HUES48 (cell line): ENCODE results near the gene COL4A2.

Experiments used
- H3K27ac ChIP-seq: one replicate; pipeline ENCODE4 v1.7.0; 2013; ENCODE audit warnings: low read depth, low read length, inconsistent platforms
- H3K27me3 ChIP-seq: 2 replicates; pipeline ENCODE4 v1.6.1; 2013; ENCODE audit warnings: mild to moderate bottlenecking, low read length; ENCODE audit not compliant: control insufficient read depth, insufficient read depth
- H3K36me3 ChIP-seq: 2 replicates; pipeline ENCODE4 v1.6.1; 2013; ENCODE audit warnings: low read length; ENCODE audit not compliant: control insufficient read depth, insufficient read depth
- H3K4me1 ChIP-seq: 2 replicates; pipeline ENCODE4 v1.6.1; 2013; ENCODE audit warnings: mild to moderate bottlenecking, low read length; ENCODE audit not compliant: control insufficient read depth, insufficient read depth
- H3K4me3 ChIP-seq: 2 replicates; pipeline ENCODE4 v1.5.1; 2013; ENCODE audit warnings: mild to moderate bottlenecking, low read depth, low read length
- H3K9ac ChIP-seq: 2 replicates; pipeline ENCODE4 v1.6.1; 2013; ENCODE audit warnings: mild to moderate bottlenecking, low read depth, low read length, moderate library complexity
- H3K9me3 ChIP-seq: 2 replicates; pipeline ENCODE4 v1.6.1; 2013; ENCODE audit warnings: low read length; ENCODE audit not compliant: control insufficient read depth, insufficient read depth

The COL4A2 gene

DNA sequence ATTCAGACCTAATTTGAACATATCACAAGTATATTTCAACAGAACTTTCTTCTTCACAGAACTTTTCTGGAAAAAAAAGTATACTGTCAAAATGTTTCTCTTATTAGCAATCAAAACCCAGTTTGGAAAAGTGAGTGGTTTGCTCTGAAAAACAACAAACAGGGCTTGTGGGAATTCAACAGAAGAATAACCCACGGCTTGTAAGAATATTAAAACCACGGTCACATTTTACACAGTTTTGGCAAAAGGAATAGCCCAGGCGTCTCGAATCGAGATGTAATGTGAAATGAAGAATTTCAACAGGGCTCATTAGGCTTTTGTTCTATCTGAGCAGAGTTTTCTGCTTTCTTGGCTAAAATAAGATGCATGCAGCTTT lies 70.7 kb downstream of the COL4A2 start:
- Histone ChIP-seq H3K9ac (no peak overlapping the region), H3K27me3 (peaks cover 6% of the 10 kb centered on the region; the same call in 1 of the 2 replicates), H3K4me3 (no peak overlapping the region), H3K27ac (no peak overlapping the region), H3K36me3 (no peaks in the 10 kb centered on the region), H3K9me3 (no peaks in the 10 kb centered on the region), H3K4me1 (peaks cover 17% of the 10 kb centered on the region)

DNA sequence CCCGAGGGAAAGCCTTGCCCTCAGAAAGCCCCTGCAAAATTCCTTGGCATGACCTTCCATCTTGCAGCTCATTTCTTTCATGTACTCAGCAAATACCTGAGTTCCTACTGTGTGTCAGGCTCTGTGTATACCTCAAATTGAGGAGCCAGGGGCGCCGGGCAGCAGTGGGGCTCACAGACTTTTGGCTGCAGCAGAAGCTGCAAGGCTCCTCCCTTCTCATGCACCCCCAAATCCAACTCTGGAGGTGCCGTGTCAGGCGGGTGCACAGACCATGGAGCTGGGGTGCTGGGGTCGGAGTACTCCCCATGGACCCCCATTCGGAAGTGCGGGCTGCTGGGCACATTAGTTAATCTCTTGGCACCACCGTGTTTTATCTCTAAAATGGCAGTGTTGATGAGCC lies 72.3 kb downstream of the COL4A2 start:
- 0 out of 2 replicates have a peak overlapping the region, but pooled peaks have one; percentile 4 for H3K4me3 ChIP-seq
- H3K9ac ChIP-seq = no peak overlapping the region
- peaks cover 6% of the 10 kb centered on the region; the same call in 1 of the 2 replicates for H3K27me3 ChIP-seq
- H3K4me1 ChIP-seq = peaks cover 17% of the 10 kb centered on the region
- H3K27ac ChIP-seq = peak overlapping the region; percentile 76
- no peaks in the 10 kb centered on the region for H3K9me3 ChIP-seq
- no peaks in the 10 kb centered on the region for H3K36me3 ChIP-seq

DNA sequence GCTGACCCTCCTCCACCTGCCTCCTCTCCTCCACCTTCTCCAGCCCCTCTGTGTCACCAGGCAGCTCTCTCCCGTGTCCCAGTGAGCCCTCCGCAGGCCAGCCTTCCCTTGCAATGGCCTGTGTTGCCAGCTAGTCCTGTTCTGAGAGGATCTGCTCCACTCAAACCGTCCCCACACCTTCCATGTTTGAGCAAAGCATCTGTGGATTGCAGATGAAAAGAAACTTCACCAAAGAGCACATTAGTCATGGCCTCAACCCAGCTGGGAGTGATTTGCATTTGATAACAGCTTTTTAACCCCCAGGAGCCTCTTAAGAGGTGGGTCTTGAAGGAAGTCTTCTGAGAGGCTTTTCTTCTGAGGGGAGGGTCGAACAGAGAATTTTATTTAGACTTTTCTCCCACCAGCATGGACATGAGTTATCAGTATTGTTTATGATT lies 72.8 kb downstream of the COL4A2 start:
- Histone ChIP-seq H3K4me1 (peaks cover 17% of the 10 kb centered on the region), H3K27ac (peak overlapping the region; percentile 76), H3K9ac (no peak overlapping the region), H3K27me3 (peaks cover 6% of the 10 kb centered on the region; the same call in 1 of the 2 replicates), H3K36me3 (no peaks in the 10 kb centered on the region), H3K4me3 (peak overlapping the region; percentile 4; the same call in 1 of the 2 replicates), H3K9me3 (no peaks in the 10 kb centered on the region)

DNA sequence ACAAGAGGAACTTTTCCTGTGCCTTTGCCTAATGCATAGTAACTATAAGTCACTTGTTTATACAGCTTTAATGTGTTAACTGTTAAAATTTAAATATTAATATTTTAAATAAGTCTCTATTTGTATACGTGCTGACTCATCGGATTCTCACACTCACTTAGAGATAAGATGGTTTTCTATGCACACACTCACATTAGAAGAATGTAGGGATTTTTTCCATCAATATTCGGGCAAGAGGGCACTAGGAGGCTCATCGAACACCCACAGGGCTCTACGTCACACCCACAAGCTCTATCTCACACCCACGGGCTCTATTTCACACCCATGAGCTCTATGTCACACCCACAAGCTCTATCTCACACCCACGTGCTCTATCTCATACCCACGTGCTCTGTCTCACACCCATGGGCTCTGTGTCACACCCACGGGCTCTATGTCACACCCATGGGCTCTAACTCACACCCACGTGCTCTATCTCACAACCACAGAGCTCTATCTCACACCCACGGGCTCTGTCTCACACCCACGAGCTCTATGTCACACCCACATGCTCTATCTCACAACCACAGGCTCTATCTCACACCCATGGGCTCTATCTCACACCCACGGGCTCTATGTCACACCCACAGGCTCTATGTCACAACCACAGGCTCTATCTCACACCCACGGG lies 73.4 kb downstream of the COL4A2 start:
- Histone ChIP-seq H3K27ac (peak overlapping the region; percentile 76), H3K9ac (no peak overlapping the region), H3K27me3 (peaks cover 6% of the 10 kb centered on the region; the same call in 1 of the 2 replicates)

DNA sequence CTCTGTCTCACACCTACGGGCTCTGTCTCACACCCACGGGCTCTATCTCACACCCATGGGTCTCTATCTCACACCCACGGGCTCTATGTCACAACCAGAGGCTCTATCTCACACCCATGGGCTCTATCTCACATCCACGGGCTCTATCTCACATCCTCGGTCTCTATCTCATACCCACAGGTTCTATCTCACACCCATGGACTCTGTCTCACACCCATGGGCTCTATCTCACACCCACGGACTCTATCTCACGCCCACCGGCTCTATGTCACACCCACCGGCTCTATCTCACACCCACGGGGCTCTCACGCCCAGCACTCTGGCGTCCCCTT lies 73.9 kb downstream of the COL4A2 start:
- Histone ChIP-seq H3K9ac (no peak overlapping the region), H3K9me3 (no peaks in the 10 kb centered on the region), H3K4me1 (peaks cover 17% of the 10 kb centered on the region), H3K36me3 (no peaks in the 10 kb centered on the region), H3K27me3 (peaks cover 6% of the 10 kb centered on the region; the same call in 1 of the 2 replicates), H3K27ac (no peak overlapping the region), H3K4me3 (no peak overlapping the region)

More for the DNA sequence above, 73.4 kb downstream of the COL4A2 start:
- H3K36me3 ChIP-seq = no peaks in the 10 kb centered on the region
- H3K4me3 ChIP-seq = no peak overlapping the region
- H3K4me1 ChIP-seq = peaks cover 17% of the 10 kb centered on the region
- no peaks in the 10 kb centered on the region for H3K9me3 ChIP-seq

DNA sequence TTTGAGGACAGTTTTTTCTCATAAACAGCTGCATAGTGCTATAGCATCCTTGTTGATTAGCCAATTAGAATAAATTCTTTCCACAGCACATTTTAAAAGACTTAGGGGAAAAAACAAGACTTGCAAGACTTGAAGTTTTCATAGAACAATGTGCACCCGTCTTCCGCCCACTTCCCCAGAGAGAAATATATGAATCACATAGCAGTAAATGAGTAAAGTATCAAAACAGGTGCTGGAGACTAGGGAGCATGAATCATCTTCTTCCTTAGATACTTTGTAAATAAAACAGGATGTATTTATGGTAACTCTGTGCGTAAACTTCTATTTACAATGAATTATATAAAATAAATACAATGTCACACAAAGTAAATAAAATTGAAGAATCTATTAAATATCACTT lies 75.1 kb downstream of the COL4A2 start:
- H3K9ac ChIP-seq = no peak overlapping the region
- peaks cover 19% of the 10 kb centered on the region for H3K4me1 ChIP-seq
- no peak overlapping the region for H3K27ac ChIP-seq
- no peak overlapping the region for H3K4me3 ChIP-seq
- no peaks in the 10 kb centered on the region for H3K36me3 ChIP-seq
- peaks cover 6% of the 10 kb centered on the region; the same call in 1 of the 2 replicates for H3K27me3 ChIP-seq
- H3K9me3 ChIP-seq = no peaks in the 10 kb centered on the region

DNA sequence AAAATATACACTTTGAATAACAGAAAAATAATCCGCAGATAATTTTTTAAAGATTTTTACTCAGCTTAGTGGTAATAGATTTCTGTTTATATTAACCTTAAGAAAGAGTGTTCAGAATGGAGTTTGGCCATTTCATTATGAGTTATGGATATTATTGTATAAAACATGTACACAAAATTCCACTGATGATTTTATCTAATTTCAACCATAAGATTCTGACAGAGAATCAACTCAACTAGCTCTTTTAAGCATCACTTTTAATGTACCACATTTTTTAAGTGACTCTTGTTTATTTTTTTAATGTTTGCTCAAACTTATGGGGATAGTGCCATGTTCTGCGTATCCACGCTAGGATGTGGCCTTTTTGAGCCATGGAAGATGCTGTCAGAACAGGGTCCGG lies 75.7 kb downstream of the COL4A2 start:
- Histone ChIP-seq H3K4me3 (no peak overlapping the region), H3K9ac (no peak overlapping the region), H3K36me3 (no peaks in the 10 kb centered on the region), H3K9me3 (no peaks in the 10 kb centered on the region), H3K27ac (no peak overlapping the region), H3K27me3 (peaks cover 6% of the 10 kb centered on the region; the same call in 1 of the 2 replicates), H3K4me1 (peaks cover 25% of the 10 kb centered on the region)

DNA sequence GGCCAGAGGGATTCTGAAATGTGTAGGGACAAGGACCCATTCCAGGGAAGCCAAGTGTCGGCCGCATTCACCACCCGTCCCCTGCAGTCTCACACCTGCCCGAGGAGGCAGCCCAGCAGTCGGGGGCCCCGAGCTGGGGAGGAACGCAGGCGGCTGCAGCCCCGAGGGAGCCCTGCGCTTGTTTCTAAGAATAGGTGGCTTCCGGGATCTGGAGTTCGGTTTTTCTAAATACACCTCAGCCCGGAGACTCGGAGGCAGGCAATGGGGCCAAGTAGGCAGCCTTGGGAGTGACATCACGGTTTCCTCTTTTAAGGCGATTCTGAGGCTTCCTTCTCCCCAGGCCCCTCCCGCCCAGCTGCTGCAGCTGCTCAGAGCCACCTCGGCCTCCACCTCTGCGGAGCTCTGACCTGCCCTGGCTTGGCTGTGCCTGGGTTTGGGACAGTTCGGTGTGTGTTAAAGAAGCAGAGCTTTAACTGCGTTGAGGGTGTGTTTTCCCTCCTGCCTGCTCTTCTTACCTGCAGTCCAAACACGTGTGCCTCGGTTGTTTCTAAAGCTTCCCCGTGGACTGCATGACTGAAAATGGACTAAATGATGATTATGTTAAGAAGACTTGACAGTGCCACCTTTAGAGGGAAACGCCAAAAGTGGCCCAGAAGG lies 80.5 kb downstream of the COL4A2 start:
- no peak overlapping the region for H3K9ac ChIP-seq
- no peak overlapping the region; the same call in none of the 2 replicates for H3K4me3 ChIP-seq
- H3K4me1 ChIP-seq = peaks cover 29% of the 10 kb centered on the region
- H3K27ac ChIP-seq = peak overlapping the region; percentile 23
- no peaks in the 10 kb centered on the region for H3K9me3 ChIP-seq
- no peaks in the 10 kb centered on the region for H3K27me3 ChIP-seq
- H3K36me3 ChIP-seq = no peaks in the 10 kb centered on the region

DNA sequence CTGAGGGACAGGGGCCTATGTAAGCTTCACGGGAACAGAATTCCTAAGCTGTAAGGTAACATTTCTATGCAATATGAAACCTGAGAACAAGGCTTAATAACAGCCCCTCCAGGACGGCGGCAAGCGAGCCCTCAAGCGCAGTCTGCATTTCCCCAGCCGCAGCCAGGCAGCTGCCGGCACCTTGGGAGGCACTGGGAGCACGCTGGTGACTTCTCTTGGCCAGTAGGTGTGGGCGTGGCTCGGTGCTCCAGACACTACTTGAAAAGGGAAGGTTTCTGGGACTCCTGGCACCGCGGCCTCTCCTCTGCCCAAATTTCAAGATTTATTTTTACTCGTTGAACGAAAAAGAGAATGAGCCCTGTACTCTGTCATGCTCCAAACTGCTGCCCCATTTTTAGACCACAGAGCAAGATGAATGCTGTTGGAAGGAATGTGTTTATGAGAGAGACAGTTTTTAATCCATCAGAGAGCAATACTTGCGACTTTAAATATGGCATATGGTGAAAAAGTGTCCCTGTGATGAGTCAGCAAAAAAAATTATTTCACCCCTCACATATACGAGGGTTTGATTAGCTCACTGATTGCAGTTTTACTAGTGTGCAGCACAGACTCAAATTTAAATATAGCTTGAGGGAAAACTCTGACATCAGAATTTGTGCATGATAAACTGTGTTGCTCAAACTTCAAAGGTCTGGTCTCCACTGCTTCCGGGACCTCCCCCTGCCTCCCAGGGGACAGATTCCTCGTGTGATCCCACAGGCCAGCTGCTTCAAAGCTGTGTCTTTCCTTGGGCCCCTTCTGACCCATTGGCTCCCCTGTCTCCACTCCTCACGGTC lies 81.2 kb downstream of the COL4A2 start:
- Histone ChIP-seq H3K4me3 (no peak overlapping the region; the same call in 1 of the 2 replicates), H3K27me3 (no peaks in the 10 kb centered on the region), H3K36me3 (no peaks in the 10 kb centered on the region), H3K9me3 (no peaks in the 10 kb centered on the region), H3K27ac (peak overlapping the region; percentile 23), H3K4me1 (peaks cover 32% of the 10 kb centered on the region), H3K9ac (no peak overlapping the region)

DNA sequence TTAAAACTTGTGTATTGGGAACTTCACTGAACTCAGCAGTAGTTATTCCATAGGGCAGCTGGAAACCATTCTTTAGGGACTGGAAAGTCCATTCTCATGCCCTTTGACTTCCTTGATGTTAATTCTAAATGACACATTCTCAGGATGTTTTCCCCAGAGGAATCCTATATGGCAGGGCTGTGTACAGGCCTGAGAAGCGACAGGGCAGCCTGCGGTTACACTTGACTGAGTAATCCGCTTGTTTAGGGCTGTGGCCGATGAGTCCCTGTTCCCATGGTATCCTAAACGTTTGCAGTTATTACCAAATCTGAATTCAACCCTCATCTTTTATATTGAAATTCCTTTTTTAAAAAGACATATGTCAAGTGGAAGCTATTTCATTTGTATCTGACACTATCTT lies 83.5 kb downstream of the COL4A2 start:
- Histone ChIP-seq H3K9me3 (no peaks in the 10 kb centered on the region), H3K36me3 (no peaks in the 10 kb centered on the region), H3K27me3 (no peaks in the 10 kb centered on the region), H3K4me1 (peaks cover 32% of the 10 kb centered on the region), H3K4me3 (no peak overlapping the region), H3K9ac (no peak overlapping the region), H3K27ac (no peak overlapping the region)
